Gastroesophageal sphincter (tissue), 4 donors: ENCODE data around the gene MRPS25. TPM values are rescaled to one million over a fixed set of nuclear protein-coding genes. Genes with fewer than 3 reads are reported as not detected.

Experiments used
- ATAC-seq: fragments of 150-250 bp; one replicate; pipeline ENCODE4 v1.9.1; 2016; ENCODE audit warnings: mild to moderate bottlenecking, moderate library complexity
- H3K27ac ChIP-seq, 4 donors: fragments of 200-600 bp; sonication (generic) in 3 of 4; 1 replicate in 3 of 4; 2 replicates in 1 of 4; pipeline ENCODE4 v1.5.1; 2016 to 2019
- H3K27me3 ChIP-seq: fragments of 200-600 bp; sonication (generic); one replicate; pipeline ENCODE4 v1.5.1; 2019
- H3K36me3 ChIP-seq, 2 donors: fragments of 200-600 bp; sonication (generic); one replicate each; pipeline ENCODE4 v1.5.1; 2019; ENCODE audit warnings: control low read depth in 1 of 2
- H3K4me1 ChIP-seq, 3 donors: fragments of 200-600 bp; sonication (generic); 1 replicate in 2 of 3; 2 replicates in 1 of 3; pipeline ENCODE4 v1.5.1; 2016 to 2019; ENCODE audit warnings: control low read depth in 2 of 3
- H3K4me3 ChIP-seq, 2 donors: fragments of 200-600 bp; sonication (generic); one replicate each; pipeline ENCODE4 v1.5.1; 2019; ENCODE audit warnings: mild to moderate bottlenecking in 1 of 2, moderate library complexity in 1 of 2
- H3K9me3 ChIP-seq, 3 donors: fragments of 200-600 bp; sonication (generic); one replicate each; pipeline ENCODE4 v1.5.1; 2017 to 2019; ENCODE audit warnings: control low read depth in 2 of 3
- CTCF ChIP-seq, 4 experiments: fragments of 200-600 bp in 2 of 4; fragments of 450-650 bp in 2 of 4; sonication (generic) in 1 of 4; IDR thresholded peaks; one replicate each; pipeline ENCODE4 v1.5.1; 2017 to 2019; ENCODE audit warnings: antibody characterized with exemption in 4 of 4, mild to moderate bottlenecking in 2 of 4, moderate library complexity in 2 of 4
- EP300 ChIP-seq: sonication (generic); formaldehyde crosslinking; IDR thresholded peaks from one replicate; pipeline ENCODE4 v1.6.1; 2017; ENCODE audit warnings: antibody characterized with exemption, mild to moderate bottlenecking
- POLR2A ChIP-seq, 2 donors: fragments of 450-650 bp; IDR thresholded peaks; one replicate each; pipeline ENCODE4 v1.6.1; 2017; ENCODE audit warnings: antibody characterized with exemption in 2 of 2, mild to moderate bottlenecking in 2 of 2, moderate library complexity in 1 of 2
- POLR2AphosphoS5 ChIP-seq: sonication (generic); formaldehyde crosslinking; IDR thresholded peaks from one replicate; pipeline ENCODE4 v1.6.1; 2017; ENCODE audit warnings: antibody characterized with exemption
- WGBS, 2 donors: methylation state at CpG; one replicate each; pipeline ENCODE4 v1.1.5; 2018; ENCODE audit warnings: low coverage in 1 of 2; 5-methylcytosine and 5-hydroxymethylcytosine counted together
- total RNA-seq, 4 donors: library from RNA; depleted of rRNA; stranded (reverse); fragments of >200 nt; gene quantifications; one replicate each; pipeline ENCODE4 v1.1.0, GENCODE V29; 2016

MRPS25 gene
- total RNA-seq, 4 donors from 2014 or later, result 17.6 to 32.0 (median 27.9) TPM

- no peaks in the 10 kb centered on the region for H3K27me3 ChIP-seq
- H3K9me3 ChIP-seq, result no peaks in the 10 kb centered on the region
- H3K36me3 ChIP-seq, result peaks cover 0 to 83% of the 10 kb centered on the region in 2 donors
- no peak overlapping the region for H3K4me3 ChIP-seq
- no peak for TF ChIP-seq POLR2A (IDR thresholded peaks at IDR 0.05)
- TF ChIP-seq POLR2AphosphoS5, result no peak
- no peak for TF ChIP-seq EP300
- no peak for TF ChIP-seq CTCF (IDR thresholded peaks at IDR 0.05)
- peaks cover 0 to 15% (median 2%) of the 10 kb centered on the region in 3 donors for H3K4me1 ChIP-seq
- H3K27ac ChIP-seq, result no peak overlapping the region
- ATAC-seq, result no peak
- 86 to 92% methylated on average over 1 of the region's 1 CpG for WGBS, 2 donors
These were observed 27.6 kb upstream of the MRPS25 start for GRCh38 chr3:15092686-15093085.

GRCh38 chr3:15091575-15091974 lies 26.5 kb upstream of the MRPS25 start:
- Histone ChIP-seq H3K9me3 (no peaks in the 10 kb centered on the region), H3K27me3 (no peaks in the 10 kb centered on the region), H3K27ac (no peak overlapping the region), H3K36me3 (peaks cover 0 to 91% of the 10 kb centered on the region in 2 donors), H3K4me3 (no peak overlapping the region), H3K4me1 (peaks cover 0 to 4% (median 0%) of the 10 kb centered on the region in 3 donors)
- WGBS, 2 donors, result 83 to 85% methylated on average over 5 of the region's 5 CpGs
- TF ChIP-seq POLR2A (IDR thresholded peaks at IDR 0.05), result no peak
- TF ChIP-seq CTCF (IDR thresholded peaks at IDR 0.05), result no peak
- TF ChIP-seq EP300, result no peak
- TF ChIP-seq POLR2AphosphoS5, result no peak
- no peak for ATAC-seq

GRCh38 chr3:15089201-15089600 lies 24.1 kb upstream of the MRPS25 start:
- no peaks in the 10 kb centered on the region for H3K4me1 ChIP-seq
- H3K27ac ChIP-seq, result no peak overlapping the region
- TF ChIP-seq EP300, result no peak
- H3K27me3 ChIP-seq, result no peaks in the 10 kb centered on the region
- ATAC-seq, result no peak
- H3K36me3 ChIP-seq, result peaks cover 0 to 92% of the 10 kb centered on the region in 2 donors
- H3K9me3 ChIP-seq, result no peaks in the 10 kb centered on the region
- H3K4me3 ChIP-seq, result no peak overlapping the region
- WGBS, 2 donors, result 67 to 86% methylated on average over 1 of the region's 1 CpG

GRCh38 chr3:15086699-15087098 lies 21.6 kb upstream of the MRPS25 start:
- no peak for TF ChIP-seq EP300
- no peak overlapping the region for H3K27ac ChIP-seq
- peaks cover 0 to 94% of the 10 kb centered on the region in 2 donors for H3K36me3 ChIP-seq
- 95 to 96% methylated on average over 2 of the region's 2 CpGs for WGBS, 2 donors
- no peaks in the 10 kb centered on the region for H3K9me3 ChIP-seq
- H3K4me1 ChIP-seq, result no peaks in the 10 kb centered on the region
- no peak overlapping the region for H3K4me3 ChIP-seq
- no peaks in the 10 kb centered on the region for H3K27me3 ChIP-seq
- no peak for ATAC-seq

GRCh38 chr3:15086263-15086662 lies 21.1 kb upstream of the MRPS25 start:
- TF ChIP-seq POLR2AphosphoS5 (no peak), CTCF (IDR thresholded peaks at IDR 0.05) (no peak), EP300 (no peak), POLR2A (IDR thresholded peaks at IDR 0.05) (no peak)
- Histone ChIP-seq H3K27ac (no peak overlapping the region), H3K4me3 (no peak overlapping the region), H3K9me3 (no peaks in the 10 kb centered on the region), H3K27me3 (no peaks in the 10 kb centered on the region), H3K36me3 (peaks cover 0 to 94% of the 10 kb centered on the region in 2 donors), H3K4me1 (no peaks in the 10 kb centered on the region)
- ATAC-seq, result no peak
- 96 to 97% methylated on average over 2 of the region's 2 CpGs for WGBS, 2 donors

GRCh38 chr3:15083252-15083651 lies 18.1 kb upstream of the MRPS25 start:
- Histone ChIP-seq H3K36me3 (peaks cover 0 to 100% of the 10 kb centered on the region in 2 donors), H3K9me3 (no peaks in the 10 kb centered on the region), H3K27me3 (no peaks in the 10 kb centered on the region), H3K4me3 (no peak overlapping the region), H3K4me1 (no peaks in the 10 kb centered on the region), H3K27ac (no peak overlapping the region)
- WGBS, 2 donors, result 92 to 100% methylated on average over 1 of the region's 1 CpG
- TF ChIP-seq CTCF (IDR thresholded peaks at IDR 0.05), result no peak
- no peak for TF ChIP-seq POLR2AphosphoS5
- no peak for TF ChIP-seq POLR2A (IDR thresholded peaks at IDR 0.05)
- no peak for TF ChIP-seq EP300
- no peak for ATAC-seq
